GM18507 (cell line): Measurements from ENCODE around the gene COL25A1.

ENCODE experiments used
- DNase-seq: peaks from one replicate; pipeline ENCODE4 v3.0.0; 2011; ENCODE audit warnings: low read depth; ENCODE audit not compliant: insufficient read length; ENCODE audit errors: extremely low spot score
- FAIRE-seq: peaks from 2 replicates; lab custom pipeline; 2011; peaks lifted over from hg19 to GRCh38; lab: Jason Lieb, UNC

The COL25A1 gene

DNA sequence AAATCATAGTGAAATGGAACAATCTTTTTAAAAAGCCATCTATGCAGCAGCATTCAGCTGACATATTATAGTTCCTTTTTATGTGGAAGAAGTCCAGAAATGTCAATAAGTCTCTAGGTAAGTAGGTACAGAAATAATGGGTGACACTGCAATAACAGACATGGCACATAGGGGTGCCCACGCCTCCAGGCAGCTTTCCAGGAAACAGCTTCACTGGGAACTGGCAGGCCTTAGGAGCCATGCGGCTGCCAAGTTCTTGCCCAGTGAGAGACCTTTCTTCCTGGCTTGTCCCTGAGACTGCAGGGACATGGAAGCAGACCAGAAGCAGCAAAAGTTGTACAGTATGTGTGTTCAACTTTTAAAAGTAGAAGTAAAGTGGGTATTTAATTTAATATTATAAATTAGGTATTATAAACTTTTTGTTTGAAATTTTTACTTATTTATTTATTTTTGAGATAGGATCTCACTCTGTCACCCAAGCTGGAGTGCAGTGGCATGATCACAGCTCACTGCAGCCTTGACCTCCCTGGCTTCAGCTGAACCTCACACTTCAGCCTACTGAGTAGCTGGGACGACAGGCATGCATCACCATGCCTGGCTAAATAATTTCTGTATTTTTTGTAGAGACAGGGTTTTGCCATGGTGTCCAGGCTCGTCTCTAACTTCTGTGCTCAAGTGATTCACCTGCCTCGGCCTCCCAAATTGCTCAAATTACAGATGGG lies 527.5 kb downstream of the COL25A1 start:
- FAIRE-seq (no peak), DNase-seq (no peak)

DNA sequence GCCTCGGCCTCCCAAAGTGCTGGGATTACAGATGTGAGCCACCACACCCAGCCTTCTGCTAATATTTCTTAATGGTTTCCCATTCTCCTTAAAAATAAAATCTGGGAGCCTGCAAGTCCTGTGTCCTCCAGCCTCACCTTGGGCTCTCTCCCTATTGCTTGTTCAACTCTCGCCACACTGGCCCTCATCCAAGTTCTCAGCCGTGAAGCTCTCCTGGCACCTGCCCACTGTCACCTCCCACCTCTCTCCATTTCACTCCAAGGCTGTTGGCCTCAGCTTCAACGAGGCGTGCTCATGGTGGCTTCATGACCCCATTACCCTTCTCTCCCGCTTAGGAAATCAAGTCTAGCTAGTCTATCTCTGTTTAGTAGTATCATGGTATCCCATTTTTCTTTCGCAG lies 530.1 kb downstream of the COL25A1 start:
- DNase-seq (no peak), FAIRE-seq (no peak)

DNA sequence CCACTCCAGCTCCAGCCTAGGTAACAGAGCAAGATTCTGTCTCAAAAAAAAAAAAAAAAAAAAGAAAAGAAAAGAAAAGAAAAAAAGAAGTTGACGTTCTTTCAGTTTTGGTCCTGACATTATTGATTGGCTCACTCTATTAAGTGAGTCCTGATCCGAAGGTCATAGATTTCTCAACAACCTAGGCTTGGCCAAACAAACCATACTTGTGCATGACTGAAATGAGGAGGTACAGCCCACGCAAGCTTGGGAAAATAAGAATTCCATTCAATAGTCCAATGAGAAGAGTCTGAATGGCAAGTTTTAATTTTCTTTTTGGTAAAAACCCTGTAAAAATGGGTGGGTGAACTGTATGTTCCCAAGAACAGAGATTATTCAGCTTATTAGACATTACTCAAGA lies 536.4 kb downstream of the COL25A1 start:
- no peak for FAIRE-seq
- DNase-seq = no peak

DNA sequence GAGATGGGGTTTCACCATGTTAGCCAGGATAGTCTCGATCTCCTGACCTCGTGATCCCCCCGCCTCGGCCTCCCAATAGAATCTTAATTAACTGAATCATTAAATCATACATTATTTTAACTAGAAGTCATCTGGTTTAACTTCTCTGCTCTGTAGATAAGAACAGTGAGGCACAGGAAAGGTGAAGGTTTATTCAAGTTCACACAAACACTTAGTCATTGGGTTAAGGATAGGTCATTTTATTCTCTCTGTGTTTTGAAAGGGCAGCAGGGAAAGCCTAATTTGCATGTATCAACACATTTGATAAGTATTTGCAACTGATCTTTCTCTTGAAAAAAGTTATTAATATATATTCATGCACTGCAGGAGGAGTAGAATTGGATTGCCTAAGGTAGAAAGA lies 538.5 kb downstream of the COL25A1 start:
- DNase-seq = no peak
- FAIRE-seq = no peak

DNA sequence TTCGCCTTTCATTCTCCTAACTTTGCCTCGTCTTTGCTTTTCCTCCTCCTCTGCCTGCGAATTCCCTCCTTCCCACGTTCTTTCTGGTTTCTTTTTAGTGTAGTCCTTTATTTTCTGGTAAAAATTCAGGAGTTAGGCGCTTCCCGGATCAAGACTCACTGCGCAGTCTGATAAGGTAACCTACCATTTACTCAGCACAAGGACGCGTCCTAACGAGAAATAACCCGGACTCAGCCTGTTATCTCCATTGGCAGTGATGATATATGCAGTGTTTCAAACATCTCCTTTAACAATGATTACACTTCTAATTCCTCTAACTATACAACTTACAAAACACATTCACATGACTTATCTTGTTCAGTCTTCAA lies 539.2 kb downstream of the COL25A1 start:
- DNase-seq = no peak
- no peak for FAIRE-seq

DNA sequence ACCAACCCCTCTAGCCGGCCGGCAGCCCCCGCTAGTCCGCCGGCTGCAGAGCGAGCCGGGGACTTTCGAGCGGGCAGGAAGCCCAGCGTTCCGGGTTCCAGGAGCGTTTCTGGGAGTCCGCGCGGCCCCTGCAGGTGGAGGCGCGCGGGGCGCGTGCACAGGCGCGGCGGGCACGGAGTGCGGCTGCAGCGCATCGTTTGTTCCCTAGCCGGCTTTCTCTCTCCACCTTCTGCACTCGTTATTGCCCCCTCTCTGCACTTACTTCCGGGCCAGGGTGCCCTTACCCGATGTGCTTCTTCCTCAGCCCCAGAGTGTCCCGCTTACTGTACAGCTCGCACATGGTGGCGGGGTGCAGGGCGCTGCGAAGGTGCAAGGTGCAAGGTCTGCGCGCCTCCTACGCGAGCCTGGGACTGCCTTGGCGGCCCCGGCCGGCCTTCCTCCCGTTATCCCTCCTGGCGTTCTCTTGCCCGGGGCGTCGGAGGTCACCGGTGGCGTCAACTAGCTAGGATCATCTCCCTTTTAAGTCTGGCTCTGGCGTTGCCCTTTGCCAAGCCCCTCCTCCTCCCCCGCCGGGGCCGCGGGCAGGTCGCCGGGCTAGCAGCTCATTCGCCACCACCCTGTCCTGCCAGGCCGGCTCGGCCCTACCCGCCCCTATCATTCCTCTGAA lies 539.8 kb downstream of the COL25A1 start, which contains the start of gene ETNPPL:
Gene ETNPPL (minus strand): TSS at position 495 of the 667 bp plus-strand sequence. CDS start 155 bp downstream, at position 340.
- no peak for DNase-seq
- no peak for FAIRE-seq
